Naive B cell (primary cell): ENCODE data around the gene PSMD7. TPM values are rescaled to one million over a fixed set of nuclear protein-coding genes. Genes with fewer than 3 reads are reported as not detected.
"Not testable (repeated sequence)": the region's sequence is repeated elsewhere in the genome, so short reads cannot be mapped to it uniquely, and the experiment has no call there.

Experiments
- ATAC-seq, 2 donors: fragments of 150-1000 bp; cut with Tn5 transposase; 2 replicates each; pipeline ENCODE4 v1.10.0; 2021; ENCODE audit warnings: low read depth in 2 of 2, mild to moderate bottlenecking in 2 of 2, moderate library complexity in 2 of 2
- DNase-seq: peaks from one replicate; pipeline ENCODE4 v3.0.0; 2022
- H3K27ac Mint-ChIP-seq, 6 donors: one replicate each; pipeline ENCODE4 v1.8.0; 2020 to 2022; ENCODE audit warnings: mild to moderate bottlenecking in 6 of 6, mixed read lengths in 6 of 6, moderate library complexity in 5 of 6, inconsistent platforms in 2 of 6
- H3K27me3 Mint-ChIP-seq, 3 donors: one replicate each; pipeline ENCODE4 v1.8.0; 2021 to 2022; ENCODE audit warnings: mixed read lengths in 3 of 3, mild to moderate bottlenecking in 1 of 3
- H3K36me3 Mint-ChIP-seq, 2 donors: one replicate each; pipeline ENCODE4 v1.8.0; 2020 to 2022; ENCODE audit warnings: mixed read lengths in 2 of 2, inconsistent platforms in 1 of 2, mild to moderate bottlenecking in 1 of 2
- H3K4me1 Mint-ChIP-seq, 3 donors: one replicate each; pipeline ENCODE4 v1.8.0; 2020 to 2022; ENCODE audit warnings: mixed read lengths in 3 of 3, inconsistent platforms in 1 of 3, mild to moderate bottlenecking in 1 of 3, moderate library complexity in 1 of 3
- H3K4me3 Mint-ChIP-seq, 8 donors: one replicate each; pipeline ENCODE4 v1.8.0; 2020 to 2022; ENCODE audit warnings: mild to moderate bottlenecking in 8 of 8, mixed read lengths in 8 of 8, moderate library complexity in 8 of 8, inconsistent platforms in 2 of 8
- H3K9me3 Mint-ChIP-seq, 7 donors: one replicate each; pipeline ENCODE4 v1.8.0; 2020 to 2022; ENCODE audit warnings: mixed read lengths in 7 of 7, mild to moderate bottlenecking in 5 of 7, inconsistent platforms in 2 of 7, moderate library complexity in 1 of 7
- polyA plus RNA-seq, 6 donors: library from polyadenylated mRNA; unstranded; fragments of 300-500 nt; fragmentation: Illumina TruSeq; gene quantifications; one replicate each; pipeline ENCODE4 v1.2.3, GENCODE V29; 2021; ENCODE audit warnings: low read depth in 6 of 6

Gene PSMD7
- polyA plus RNA-seq, 6 donors from 2014 or later: 79.8 to 110 (median 84.7) TPM

DNA sequence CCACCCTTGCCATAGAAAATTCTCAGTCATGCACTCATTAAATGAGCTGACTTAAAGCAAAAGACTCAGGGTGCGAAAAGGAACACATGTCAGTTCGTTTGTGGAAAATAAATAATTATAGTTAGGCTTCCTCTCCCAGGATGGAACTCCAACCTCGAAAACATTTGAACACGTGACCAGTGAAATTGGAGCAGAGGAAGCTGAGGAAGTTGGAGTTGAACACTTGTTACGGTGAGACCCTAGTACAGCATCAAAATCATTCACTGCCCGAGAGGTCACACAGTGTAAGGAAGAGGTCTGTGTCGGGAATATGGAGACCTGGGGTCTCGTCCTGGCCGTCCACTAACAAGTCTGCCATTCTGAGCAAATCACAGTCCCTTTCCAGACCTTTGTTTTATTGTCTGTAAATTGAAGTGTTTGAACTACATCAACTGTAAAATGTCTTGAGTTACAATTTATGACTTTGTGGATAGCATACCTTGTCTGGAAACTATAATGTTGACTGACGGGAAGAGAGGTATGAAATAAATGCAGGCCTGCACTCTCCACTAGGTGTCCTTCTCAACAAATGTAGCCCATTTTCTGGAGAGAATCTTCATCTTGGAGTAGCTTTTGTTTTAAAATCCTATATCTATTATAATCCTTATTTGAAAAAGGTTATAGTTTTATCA is 7.7 kb downstream of the PSMD7 start:
- Mint-ChIP-seq H3K4me3 (no peak overlapping the region), H3K27me3 (no peaks in the 10 kb centered on the region), H3K4me1 (peaks cover 0 to 5% (median 2%) of the 10 kb centered on the region in 3 donors), H3K27ac (peak overlapping the region in 1 of 6 donors; percentile 82), H3K36me3 (peaks cover 8 to 21% of the 10 kb centered on the region in 2 donors), H3K9me3 (no peaks in the 10 kb centered on the region)
- DNase-seq (no peak), ATAC-seq (no peak)

DNA sequence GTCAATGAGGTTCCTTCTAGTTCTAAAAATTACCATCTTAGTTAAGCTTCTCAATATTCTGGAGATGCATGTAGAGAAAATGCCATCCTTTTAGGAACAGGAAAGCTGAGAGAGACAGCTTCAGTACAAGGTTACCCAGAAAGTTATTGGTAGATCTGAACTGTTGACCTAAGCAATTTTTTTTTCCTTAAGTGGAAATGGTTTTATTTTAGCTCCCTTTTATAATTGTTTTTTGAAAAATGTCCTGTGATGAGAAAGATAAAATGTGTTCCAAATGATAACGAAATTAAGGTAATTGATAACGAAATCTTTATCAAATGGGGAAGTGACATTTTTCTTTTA is 8.2 kb downstream of the PSMD7 start:
- Mint-ChIP-seq H3K4me3 (no peak overlapping the region), H3K4me1 (peaks cover 0 to 1% (median 0%) of the 10 kb centered on the region in 3 donors), H3K27ac (no peak overlapping the region), H3K9me3 (peaks cover 0 to 2% (median 0%) of the 10 kb centered on the region in 7 donors), H3K36me3 (peaks cover 8 to 21% of the 10 kb centered on the region in 2 donors), H3K27me3 (no peaks in the 10 kb centered on the region)
- DNase-seq (no peak), ATAC-seq (no peak)

DNA sequence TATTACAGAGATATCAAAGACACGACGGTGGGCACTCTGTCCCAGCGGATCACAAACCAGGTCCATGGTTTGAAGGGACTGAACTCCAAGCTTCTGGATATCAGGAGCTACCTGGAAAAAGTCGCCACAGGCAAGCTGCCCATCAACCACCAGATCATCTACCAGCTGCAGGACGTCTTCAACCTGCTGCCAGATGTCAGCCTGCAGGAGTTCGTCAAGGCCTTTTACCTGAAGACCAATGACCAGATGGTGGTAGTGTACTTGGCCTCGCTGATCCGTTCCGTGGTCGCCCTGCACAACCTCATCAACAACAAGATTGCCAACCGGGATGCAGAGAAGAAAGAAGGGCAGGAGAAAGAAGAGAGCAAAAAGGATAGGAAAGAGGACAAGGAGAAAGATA is 8.7 kb downstream of the PSMD7 start:
- peaks cover 0 to 2% (median 0%) of the 10 kb centered on the region in 7 donors for H3K9me3 Mint-ChIP-seq
- no peak for ATAC-seq
- no peak for DNase-seq
- peaks cover 8 to 21% of the 10 kb centered on the region in 2 donors for H3K36me3 Mint-ChIP-seq
- H3K27ac Mint-ChIP-seq: peak overlapping the region in 4 of 6 donors; percentile 0 to 81 (median 25)
- no peaks in the 10 kb centered on the region for H3K4me1 Mint-ChIP-seq
- peak overlapping the region in 2 of 8 donors; percentile 36 to 57 for H3K4me3 Mint-ChIP-seq
- no peaks in the 10 kb centered on the region for H3K27me3 Mint-ChIP-seq

DNA sequence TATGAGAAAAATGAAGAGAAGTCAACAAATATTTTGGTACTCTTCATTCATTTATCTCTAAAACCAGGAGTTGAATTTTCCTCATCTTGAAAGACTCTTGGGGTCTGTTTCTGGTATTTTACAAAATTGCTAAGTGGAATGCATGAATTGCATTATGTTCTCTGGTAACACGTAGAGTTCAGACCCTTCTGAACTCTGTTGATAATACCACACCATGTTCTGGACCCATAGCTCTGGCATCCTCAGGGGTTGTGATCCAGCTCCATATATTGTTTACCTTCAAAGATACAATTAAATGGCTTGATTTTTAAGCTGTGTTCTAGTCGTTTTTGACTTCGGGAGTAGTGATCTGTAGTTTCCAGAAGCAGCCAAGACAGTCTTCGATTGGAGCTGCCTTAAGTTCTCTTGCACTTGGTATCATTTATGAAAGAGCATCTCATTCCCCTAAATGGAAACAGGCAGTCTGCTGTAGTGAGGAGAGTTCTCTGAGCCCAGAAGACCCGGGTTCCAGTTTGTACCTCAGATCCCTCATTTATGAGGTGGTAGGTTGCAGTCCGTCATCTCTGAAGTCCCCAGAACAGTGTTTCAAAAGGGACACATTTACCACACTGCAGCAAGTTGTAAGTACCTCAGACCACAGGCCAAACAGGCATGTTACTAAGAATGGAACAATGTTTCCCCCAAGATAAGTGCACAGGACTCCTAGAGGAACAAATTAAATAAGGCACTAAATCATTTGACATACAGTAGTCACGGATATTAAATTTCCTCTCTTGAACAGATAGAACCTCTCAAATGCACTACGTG is 9.6 kb downstream of the PSMD7 start:
- Mint-ChIP-seq H3K27me3 (no peaks in the 10 kb centered on the region), H3K4me1 (no peaks in the 10 kb centered on the region), H3K4me3 (no peak overlapping the region), H3K27ac (peak overlapping the region in 2 of 6 donors; percentile 6 to 54), H3K9me3 (peaks cover 0 to 2% (median 0%) of the 10 kb centered on the region in 7 donors), H3K36me3 (peaks cover 8 to 17% of the 10 kb centered on the region in 2 donors)
- ATAC-seq: no peak
- DNase-seq: no peak

DNA sequence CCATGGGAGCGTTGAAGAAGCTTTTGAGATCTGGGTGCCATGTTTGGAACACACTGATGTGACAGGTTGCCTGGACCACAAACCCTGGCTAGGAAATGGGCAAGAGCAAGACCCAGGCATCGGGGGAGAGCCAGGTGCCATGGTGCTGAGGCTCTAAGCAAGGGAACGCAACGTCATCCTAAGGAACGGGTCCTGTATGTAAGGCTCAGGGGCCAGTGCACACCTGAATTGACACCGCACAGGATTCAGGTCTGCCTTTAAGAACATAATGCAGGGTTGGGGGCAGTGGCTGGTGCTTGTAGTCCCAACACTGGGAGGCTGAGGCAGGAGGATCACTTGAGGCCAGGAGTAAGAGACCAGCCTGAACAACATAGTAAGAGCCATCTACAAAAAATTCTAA is 10.8 kb downstream of the PSMD7 start:
- Mint-ChIP-seq H3K27me3 (no peaks in the 10 kb centered on the region), H3K4me1 (no peaks in the 10 kb centered on the region), H3K4me3 (no peak overlapping the region), H3K36me3 (peaks cover 8 to 10% of the 10 kb centered on the region in 2 donors), H3K9me3 (peaks cover 0 to 2% (median 0%) of the 10 kb centered on the region in 7 donors), H3K27ac (peak overlapping the region in 1 of 6 donors; percentile 69)
- ATAC-seq (no peak), DNase-seq (no peak)

DNA sequence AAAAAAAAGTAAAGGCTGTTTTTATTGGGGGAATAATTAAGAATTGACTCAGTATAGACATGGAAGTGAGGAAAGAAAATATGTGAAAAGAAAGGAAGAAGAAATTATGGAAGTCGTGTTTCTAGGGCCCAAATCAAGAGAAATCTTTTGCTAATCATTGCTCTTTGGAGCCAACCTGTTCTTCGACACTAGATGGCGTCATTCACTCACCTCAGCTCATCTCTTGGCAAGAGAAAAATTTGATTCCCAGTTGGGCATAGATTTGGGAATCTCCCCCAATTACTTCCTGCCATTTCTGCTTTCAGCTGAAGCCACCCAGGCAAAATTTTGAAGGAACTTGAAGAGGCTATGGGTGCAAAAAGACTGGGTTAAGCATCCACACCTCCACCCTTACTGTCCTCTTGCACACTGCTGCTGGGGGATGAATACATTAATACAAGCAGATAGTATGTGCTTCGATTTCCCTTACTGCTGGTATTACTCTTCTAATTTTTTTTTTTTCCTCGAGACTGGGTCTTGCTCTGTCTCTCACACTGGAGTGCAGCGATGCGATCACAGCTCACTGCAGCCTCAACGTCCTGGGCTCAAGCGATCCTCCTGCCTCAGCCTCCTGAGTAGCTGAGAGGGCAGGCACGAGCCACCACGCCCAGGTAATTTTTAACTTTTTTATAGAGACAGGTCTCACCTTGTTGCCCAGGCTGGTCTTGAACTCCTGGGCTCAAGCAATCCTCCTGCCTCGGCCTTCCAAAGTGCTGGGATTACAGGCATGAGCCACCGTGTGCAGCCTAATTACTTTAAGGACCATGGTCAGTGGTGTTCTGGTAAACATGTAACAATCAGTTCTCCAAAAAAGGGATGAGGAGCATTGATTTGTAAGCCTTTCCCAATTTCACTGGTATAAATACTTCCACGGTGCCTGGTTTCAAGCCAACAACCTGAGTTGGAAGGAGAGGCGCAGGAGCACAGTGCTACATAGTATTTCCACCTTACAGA is 13.5 kb downstream of the PSMD7 start:
- H3K27me3 Mint-ChIP-seq: no peaks in the 10 kb centered on the region

DNA sequence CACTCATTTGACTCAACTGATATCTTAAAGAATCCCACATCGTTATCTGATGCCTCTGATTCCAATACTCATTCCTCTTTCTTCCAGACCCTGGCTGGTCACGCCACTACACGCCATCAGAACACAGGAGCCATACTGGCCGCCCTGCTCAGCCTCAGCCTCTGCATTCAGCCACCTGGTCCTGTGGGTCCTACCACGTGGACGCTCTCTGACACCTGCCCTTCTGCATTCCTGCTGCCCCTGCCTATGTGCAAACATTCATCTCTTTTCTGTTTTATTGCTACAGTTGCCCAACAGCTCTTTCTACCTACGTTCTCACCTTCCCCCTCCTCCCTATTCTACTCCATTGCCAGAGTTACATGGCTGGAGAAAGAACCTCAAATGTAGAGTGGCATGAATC is 18.4 kb downstream of the PSMD7 start:
- no peaks in the 10 kb centered on the region for H3K27me3 Mint-ChIP-seq
- peaks cover 0 to 8% of the 10 kb centered on the region in 2 donors for H3K36me3 Mint-ChIP-seq
- peak overlapping the region in 1 of 6 donors; percentile 44 for H3K27ac Mint-ChIP-seq
- H3K9me3 Mint-ChIP-seq: no peaks in the 10 kb centered on the region
- peaks cover 0 to 9% (median 8%) of the 10 kb centered on the region in 3 donors for H3K4me1 Mint-ChIP-seq
- ATAC-seq (no peak), DNase-seq (no peak)
- H3K4me3 Mint-ChIP-seq: no peak overlapping the region

More for the DNA sequence above, 13.5 kb downstream of the PSMD7 start:
- DNase-seq (peak; percentile 19), ATAC-seq (peak in 1 of 2 donors; percentile 36)
- no peak overlapping the region for H3K4me3 Mint-ChIP-seq
- H3K9me3 Mint-ChIP-seq: peaks cover 0 to 2% (median 0%) of the 10 kb centered on the region in 7 donors
- peaks cover 5 to 15% of the 10 kb centered on the region in 2 donors for H3K36me3 Mint-ChIP-seq
- no peak overlapping the region for H3K27ac Mint-ChIP-seq
- H3K4me1 Mint-ChIP-seq: peaks cover 0 to 8% (median 0%) of the 10 kb centered on the region in 3 donors

DNA sequence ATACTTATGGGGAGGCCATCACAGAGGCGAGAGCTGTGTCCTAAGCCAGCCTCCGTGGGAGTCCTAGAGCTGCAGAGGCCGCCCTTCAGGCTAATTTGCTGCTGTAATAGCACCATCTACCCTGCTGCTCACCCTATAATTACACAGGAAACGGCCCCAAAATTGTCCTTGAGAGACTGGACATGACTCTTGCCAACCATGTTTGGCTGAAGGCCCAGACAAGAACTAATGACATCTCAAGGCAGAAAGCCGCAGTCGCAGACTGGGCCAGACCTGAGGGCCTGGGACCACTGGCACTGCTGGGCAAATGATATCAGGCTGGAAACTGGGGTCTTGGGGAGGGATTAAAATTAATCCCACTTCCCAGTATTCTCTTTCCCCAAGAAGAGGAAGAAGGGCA is 24.1 kb downstream of the PSMD7 start:
- Mint-ChIP-seq H3K4me3 (peak overlapping the region in 1 of 8 donors; percentile 29), H3K27me3 (no peaks in the 10 kb centered on the region), H3K4me1 (peaks cover 0 to 9% (median 0%) of the 10 kb centered on the region in 3 donors), H3K27ac (no peak overlapping the region), H3K36me3 (peaks cover 0 to 1% of the 10 kb centered on the region in 2 donors), H3K9me3 (no peaks in the 10 kb centered on the region)
- ATAC-seq: no peak
- DNase-seq: no peak

DNA sequence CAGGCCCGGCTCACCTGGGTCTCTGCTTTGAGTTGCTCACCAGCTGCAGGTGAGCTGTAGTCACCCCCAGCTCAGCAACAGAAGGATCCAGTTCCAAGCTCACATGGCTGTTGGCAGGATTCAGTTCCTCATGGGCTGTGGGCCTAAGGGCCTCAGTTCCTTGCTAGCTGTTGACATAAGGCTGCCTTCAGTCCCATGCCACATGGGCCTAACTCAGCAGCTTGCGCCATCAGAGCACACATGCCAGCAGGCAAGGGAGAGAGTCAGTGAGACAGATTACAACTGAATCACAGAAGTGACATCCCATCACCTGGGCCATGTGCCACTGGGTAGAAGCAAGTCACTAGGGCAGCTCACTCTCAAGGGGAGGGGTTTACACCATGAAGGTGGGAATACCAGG is 24.7 kb downstream of the PSMD7 start:
- Mint-ChIP-seq H3K9me3 (no peaks in the 10 kb centered on the region), H3K27me3 (no peaks in the 10 kb centered on the region), H3K4me1 (peaks cover 0 to 9% (median 0%) of the 10 kb centered on the region in 3 donors), H3K27ac (peak overlapping the region in 2 of 6 donors; percentile 42 to 63), H3K4me3 (no peak overlapping the region), H3K36me3 (peaks cover 0 to 8% of the 10 kb centered on the region in 2 donors)
- no peak for DNase-seq
- no peak for ATAC-seq

DNA sequence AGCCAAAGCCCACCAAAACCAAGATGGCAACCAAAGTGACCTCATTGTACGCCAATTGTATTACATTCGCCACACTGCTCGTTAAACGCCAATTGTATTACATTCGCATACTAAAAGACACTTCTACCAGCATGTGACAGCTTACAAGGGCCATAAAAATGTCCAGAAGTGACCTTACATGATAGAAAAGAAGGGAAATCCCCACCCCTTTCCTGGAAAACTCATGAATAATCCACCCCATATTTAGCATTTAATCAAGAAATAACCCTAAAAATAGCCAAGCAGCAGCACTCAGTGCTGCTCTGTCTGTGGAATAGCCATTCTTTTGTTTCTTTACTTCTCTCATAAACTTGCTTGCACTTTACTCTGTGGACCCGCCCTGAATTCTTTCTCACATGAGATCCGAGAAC is 25.7 kb downstream of the PSMD7 start:
- peaks cover 0 to 14% of the 10 kb centered on the region in 2 donors for H3K36me3 Mint-ChIP-seq
- H3K27me3 Mint-ChIP-seq: no peaks in the 10 kb centered on the region
- H3K4me3 Mint-ChIP-seq: no peak overlapping the region
- ATAC-seq: no peak
- H3K27ac Mint-ChIP-seq: peak overlapping the region in 1 of 6 donors; percentile 57
- H3K9me3 Mint-ChIP-seq: no peaks in the 10 kb centered on the region
- DNase-seq: no peak
- H3K4me1 Mint-ChIP-seq: peaks cover 0 to 9% (median 0%) of the 10 kb centered on the region in 3 donors

DNA sequence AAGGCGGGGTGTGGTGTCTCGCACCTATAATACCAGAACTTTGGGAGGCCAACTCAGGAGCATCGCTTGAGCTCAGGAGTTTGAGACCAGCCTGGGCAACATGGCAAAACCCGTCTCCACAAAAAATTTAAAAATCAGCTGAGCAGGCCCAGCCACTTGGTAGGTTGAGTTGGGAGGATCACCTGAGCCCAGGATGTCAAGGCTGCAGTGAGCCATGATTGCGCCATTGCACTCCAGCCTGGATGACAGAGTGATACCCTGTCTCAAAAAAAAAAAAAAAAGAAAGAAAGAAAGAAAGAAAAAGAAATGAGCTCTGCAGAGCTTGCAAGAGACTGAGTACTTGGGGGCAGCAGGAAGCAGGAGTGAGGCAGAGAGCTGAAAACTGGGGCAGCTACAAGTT is 28.2 kb downstream of the PSMD7 start:
- H3K4me1 Mint-ChIP-seq, ATAC-seq, H3K4me3 Mint-ChIP-seq, H3K27me3 Mint-ChIP-seq, H3K9me3 Mint-ChIP-seq, DNase-seq: not testable (repeated sequence)
- H3K27ac Mint-ChIP-seq: peak overlapping the region in 2 of 6 donors; percentile 24 to 88
- H3K36me3 Mint-ChIP-seq: peaks cover 0 to 14% of the 10 kb centered on the region in 2 donors

DNA sequence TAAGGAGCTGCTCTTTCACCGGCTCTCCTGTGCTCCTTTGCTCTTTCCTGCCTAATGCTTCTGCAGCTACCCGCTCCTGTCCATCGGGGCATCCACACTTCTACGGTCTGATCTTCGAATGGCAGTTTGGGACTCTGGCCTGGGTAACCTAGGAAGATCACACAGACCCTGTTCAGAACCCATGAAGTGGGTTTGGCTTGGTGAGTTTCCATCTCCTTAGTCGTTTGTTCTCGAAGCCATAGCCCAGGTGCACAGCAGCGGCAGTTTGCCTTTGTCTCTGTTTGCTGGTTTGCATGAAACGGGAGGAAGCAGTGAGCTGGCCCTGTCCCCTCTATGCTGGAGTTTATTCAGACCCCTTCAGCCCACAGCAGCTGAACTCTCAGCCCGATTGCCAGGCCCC is 29.0 kb downstream of the PSMD7 start:
- H3K36me3 Mint-ChIP-seq: peaks cover 0 to 14% of the 10 kb centered on the region in 2 donors
- H3K27me3 Mint-ChIP-seq: no peaks in the 10 kb centered on the region
- no peaks in the 10 kb centered on the region for H3K4me1 Mint-ChIP-seq
- H3K27ac Mint-ChIP-seq: peak overlapping the region in 3 of 6 donors; percentile 5 to 79 (median 57)
- no peak overlapping the region for H3K4me3 Mint-ChIP-seq
- ATAC-seq: no peak
- no peak for DNase-seq
- no peaks in the 10 kb centered on the region for H3K9me3 Mint-ChIP-seq

DNA sequence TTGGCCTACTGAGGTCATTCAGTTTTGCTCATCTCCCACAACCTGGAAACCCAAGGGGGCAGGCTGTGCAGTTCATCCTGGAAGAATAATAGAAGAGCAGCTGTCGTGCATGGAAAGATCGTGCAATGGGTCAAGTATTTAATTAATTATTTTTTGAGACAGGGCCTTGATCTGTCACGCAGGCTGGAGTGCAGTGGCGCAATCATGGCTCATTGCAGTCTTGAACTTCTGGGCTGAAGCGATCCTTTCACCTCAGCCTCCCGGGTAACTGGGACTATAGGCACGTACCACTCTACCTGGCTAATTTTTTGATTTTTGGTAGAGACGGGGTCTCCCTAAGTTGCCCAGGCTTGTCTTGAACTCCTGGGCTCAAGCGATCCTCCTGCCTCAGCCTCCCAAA is 31.7 kb downstream of the PSMD7 start:
- H3K9me3 Mint-ChIP-seq, ATAC-seq, H3K4me3 Mint-ChIP-seq, H3K4me1 Mint-ChIP-seq, H3K27me3 Mint-ChIP-seq, DNase-seq, H3K27ac Mint-ChIP-seq: not testable (repeated sequence)
- peaks cover 0 to 14% of the 10 kb centered on the region in 2 donors for H3K36me3 Mint-ChIP-seq
